OCI-LY1 (cell line): ENCODE measurements around the gene KLHL29.

ENCODE experiments used
- CTCF ChIP-seq: fragments of 200-600 bp; sonication (generic), shearing (Covaris generic); IDR thresholded peaks from 2 replicates; pipeline ENCODE4 v1.5.1; 2017; ENCODE audit warnings: mild to moderate bottlenecking, antibody characterized with exemption, low read length, moderate library complexity, mixed read lengths
- EZH2 ChIP-seq: fragments of 200-600 bp; sonication (generic), shearing (Covaris generic); IDR thresholded peaks from 2 replicates; pipeline ENCODE4 v1.8.0; 2017; ENCODE audit warnings: borderline replicate concordance, mixed run types, mild to moderate bottlenecking, antibody characterized with exemption, low read length, moderate library complexity, mixed read lengths

- TF ChIP-seq CTCF (no peak), EZH2 (no peak)
Measured at GRCh38 chr2:23484767-23485166, 99.8 kb downstream of the KLHL29 start.
